ENCODE results near the gene BBOF1.
"Not testable (repeated sequence)": the region's sequence is repeated elsewhere in the genome, so short reads cannot be mapped to it uniquely, and the experiment has no call there.

The BBOF1 gene

GRCh38 chr14:74018586-74019407 is at the start of gene BBOF1, which contains the start of gene ENTPD5:
Gene BBOF1 (plus strand): TSS chr14:74019349. CDS start chr14:74019479, 130 bp downstream.
Gene ENTPD5 (minus strand): TSS chr14:74019288. CDS start chr14:73988102, 31,186 bp downstream.
- in situ Hi-C loops (cut with MboI; ENCODE audit: low sequenced_read_pairs) = no loop called here

GRCh38 chr14:73973497-73973896 is 45.7 kb upstream of the BBOF1 start:
- in situ Hi-C loops (cut with MboI; ENCODE audit: low sequenced_read_pairs) = no loop called here

GRCh38 chr14:73976125-73976524 is 43.0 kb upstream of the BBOF1 start:
- in situ Hi-C loops (cut with MboI; ENCODE audit: low sequenced_read_pairs) = no loop called here

DNA sequence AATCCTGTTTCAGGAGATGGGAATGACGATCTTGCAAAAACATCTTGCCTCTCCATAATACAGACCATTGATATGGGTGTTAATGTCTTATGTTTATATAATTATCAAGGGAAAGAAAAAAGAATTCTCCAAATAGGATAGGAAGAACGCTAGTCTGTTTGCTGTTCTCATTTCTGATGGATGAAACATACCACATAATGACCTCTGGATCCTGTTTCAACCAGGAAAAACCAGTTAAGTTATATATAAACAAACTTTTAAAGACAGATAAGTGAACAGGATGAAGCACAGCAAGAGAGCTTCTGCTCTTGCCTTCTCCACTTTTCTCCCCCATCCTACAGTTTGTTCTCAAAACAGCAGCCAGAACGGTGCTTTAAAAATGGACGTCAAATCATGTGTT is 41.3 kb upstream of the BBOF1 start:
- in situ Hi-C loops (cut with MboI; ENCODE audit: low sequenced_read_pairs) = no loop called here

DNA sequence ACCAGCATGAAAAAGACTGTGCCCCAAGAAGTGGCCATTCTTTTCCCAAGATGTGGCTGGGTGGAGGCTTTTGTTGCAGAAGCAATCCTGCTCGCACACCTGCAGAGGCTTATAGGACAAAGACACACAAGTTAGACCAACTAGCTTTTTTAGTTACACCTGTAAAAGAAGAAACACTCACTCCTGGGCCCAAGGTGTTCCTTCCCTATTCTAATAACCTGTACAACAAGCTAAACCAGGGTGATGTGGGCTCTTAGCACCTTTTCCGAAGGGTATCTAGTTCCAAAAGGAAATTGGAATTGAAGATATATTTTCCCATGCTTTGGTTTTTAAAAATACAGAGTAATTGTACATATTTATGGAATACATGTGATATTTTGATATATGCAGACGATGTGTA is 31.1 kb upstream of the BBOF1 start:
- in situ Hi-C loops (cut with MboI; ENCODE audit: low sequenced_read_pairs) = no loop called here

DNA sequence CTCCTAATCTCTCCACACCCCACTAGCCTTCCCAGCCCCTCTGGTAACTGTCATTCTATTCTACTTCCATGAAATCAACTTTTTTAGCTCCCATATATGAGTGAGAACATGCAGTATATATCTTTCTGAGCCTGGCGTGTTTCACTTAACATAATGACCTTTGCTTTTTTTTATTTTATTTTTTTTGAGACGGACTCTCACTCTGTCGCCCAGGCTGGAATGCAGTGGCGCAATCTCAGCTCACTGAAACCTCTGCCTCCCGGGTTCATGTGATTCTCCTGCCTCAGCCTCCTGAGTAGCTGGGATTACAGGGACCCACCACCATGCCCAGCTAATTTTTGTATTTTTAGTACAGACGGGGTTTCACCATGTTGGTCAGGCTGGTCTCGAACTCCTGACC is 30.5 kb upstream of the BBOF1 start:
- in situ Hi-C loops (cut with MboI; ENCODE audit: low sequenced_read_pairs) = not testable (repeated sequence)

DNA sequence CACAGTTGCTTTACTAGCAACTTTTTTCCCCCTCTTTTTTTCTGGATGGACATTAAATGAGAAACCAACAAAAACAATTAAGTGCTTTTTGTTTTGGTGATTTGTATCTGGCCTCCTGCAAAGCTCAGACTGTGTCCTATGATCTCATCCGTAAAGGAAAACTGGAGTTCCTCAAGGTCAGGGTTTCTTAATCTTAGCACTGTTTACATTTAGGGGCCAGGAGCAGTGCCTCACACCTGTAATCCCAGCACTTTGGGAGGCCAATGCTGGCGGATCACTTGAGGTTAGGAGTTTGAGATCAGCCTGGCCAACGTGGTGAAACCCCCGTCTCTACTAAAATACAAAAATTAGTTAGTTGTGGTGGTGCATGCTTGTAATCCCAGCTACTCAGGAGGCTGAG is 28.1 kb upstream of the BBOF1 start:
- in situ Hi-C loops (cut with MboI; ENCODE audit: low sequenced_read_pairs) = no loop called here

DNA sequence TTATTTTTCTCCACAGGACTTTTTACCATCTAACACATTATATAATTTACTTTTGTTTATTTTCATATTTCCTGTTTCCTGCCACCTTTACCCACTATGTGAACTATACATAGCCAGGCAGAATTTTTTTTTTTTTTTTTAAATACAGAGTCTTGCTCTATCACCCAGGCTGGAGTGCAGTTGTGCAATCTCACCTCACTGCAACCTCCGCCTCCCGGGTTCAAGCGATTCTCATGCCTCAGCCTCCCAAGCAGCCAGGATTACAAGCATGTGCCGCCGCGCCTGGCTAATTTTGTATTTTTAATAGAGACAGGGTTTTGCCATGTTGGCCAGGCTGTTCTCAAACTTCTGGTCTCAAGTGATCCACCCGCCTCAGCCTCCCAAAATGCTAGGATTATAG is 24.2 kb upstream of the BBOF1 start:
- in situ Hi-C loops (cut with MboI; ENCODE audit: low sequenced_read_pairs) = not testable (repeated sequence)

DNA sequence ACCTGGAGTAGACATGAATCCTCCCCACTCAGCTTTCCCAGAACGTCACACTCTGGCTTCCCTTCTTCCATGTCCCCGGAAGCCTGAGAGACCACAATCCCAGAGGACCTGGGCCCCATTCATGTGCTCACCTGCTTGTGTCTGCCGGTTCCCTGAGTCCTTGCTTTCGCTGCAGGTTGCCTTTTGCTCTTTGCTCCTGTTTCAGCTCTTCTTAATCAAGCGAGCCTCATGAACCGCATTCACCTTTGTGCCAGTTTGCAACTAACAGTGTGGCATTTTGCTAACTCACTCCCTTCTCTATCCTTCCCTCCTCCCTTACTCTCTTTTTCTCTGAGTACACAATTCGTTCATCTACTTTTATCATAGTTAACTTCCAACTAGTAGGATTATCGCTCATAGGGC is 23.2 kb upstream of the BBOF1 start:
- in situ Hi-C loops (cut with MboI; ENCODE audit: low sequenced_read_pairs) = no loop called here

GRCh38 chr14:73996731-73997107 is 22.4 kb upstream of the BBOF1 start:
- in situ Hi-C loops (cut with MboI; ENCODE audit: low sequenced_read_pairs) = no loop called here

DNA sequence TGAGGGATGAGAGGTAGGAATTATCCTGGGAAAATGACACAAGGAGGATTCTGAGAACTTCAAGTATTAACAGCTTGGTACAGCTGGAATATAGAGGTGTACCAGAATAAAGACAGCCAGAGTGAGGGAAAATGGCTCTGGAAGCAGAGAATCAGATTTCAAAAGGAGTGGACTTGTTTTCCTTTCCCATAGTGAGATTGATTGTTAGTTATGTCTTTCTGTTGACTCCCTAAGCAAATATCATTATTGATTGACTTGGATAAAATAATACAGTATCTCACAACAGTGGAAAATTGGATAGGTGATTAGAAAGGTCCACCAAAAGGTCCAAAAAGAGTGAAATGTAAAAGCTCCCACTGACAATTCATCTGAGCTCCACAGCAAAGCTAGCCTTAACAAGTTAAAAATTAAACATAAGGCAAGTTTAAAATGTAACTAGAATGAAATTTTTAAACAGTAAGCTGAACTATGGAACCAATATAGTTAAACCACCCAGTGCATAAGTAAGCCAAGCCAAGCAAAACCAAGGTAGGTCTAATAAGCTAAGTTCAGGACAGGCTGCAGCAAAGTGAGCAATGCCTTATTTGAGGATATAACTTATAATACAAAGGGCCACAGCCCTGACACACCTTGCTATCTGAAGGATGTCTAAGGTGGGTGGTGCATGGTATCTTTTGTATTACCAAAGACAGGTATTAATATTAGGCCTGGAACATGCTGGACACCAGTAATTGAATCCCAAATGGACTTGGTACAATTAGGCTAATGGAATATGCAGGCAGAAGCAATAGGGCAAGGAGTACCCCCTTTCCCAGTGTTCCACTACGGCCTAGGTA is 21.8 kb upstream of the BBOF1 start:
- in situ Hi-C loops (cut with MboI; ENCODE audit: low sequenced_read_pairs) = no loop called here

DNA sequence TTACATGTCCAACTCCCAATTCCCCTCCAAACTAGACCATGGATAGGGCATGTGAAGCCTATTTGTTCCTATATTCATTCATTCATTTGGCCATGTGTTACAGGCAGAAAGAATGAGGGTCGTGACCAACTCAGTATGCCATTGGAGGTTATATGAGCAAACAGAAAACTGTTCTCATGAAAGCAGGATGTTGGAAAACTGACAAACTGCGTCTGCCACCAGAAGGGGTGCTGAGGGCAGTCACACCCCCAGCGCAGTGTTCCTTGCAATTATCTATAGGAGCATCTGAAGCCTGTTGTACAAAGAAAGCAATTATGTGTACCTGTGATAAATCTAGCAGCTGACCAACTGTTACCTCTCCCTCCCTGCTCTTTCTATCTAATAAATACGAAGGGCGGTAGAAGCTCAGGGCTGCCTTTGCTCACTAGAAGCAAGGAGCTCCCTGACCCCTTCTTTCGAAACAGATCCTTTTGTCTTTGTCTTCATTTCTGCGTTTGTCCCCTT is 21.2 kb upstream of the BBOF1 start:
- in situ Hi-C loops (cut with MboI; ENCODE audit: low sequenced_read_pairs) = no loop called here

GRCh38 chr14:73998726-73999125 is 20.4 kb upstream of the BBOF1 start:
- in situ Hi-C loops (cut with MboI; ENCODE audit: low sequenced_read_pairs) = no loop called here

DNA sequence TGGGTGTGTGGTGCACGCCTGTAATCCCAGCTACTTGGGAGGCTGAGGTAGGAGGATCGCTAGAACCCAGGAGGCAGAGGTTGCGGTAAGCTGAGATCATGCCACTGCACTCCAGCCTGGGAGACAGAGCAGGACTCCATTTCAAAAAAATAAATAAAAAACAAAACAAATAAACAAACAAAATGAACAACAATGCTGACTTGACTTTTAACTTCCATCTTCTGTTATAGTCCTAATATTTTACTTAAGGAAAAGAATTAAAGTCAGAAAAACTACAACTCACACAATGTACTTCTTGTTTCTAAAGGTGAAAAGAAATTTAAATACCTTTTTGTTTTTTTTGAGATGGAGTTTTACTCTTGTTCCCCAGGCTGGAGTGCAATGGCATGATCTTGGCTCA is 13.5 kb upstream of the BBOF1 start:
- in situ Hi-C loops (cut with MboI; ENCODE audit: low sequenced_read_pairs) = not testable (repeated sequence)

GRCh38 chr14:74008843-74009499 is 10.2 kb upstream of the BBOF1 start:
- in situ Hi-C loops (cut with MboI; ENCODE audit: low sequenced_read_pairs) = no loop called here

GRCh38 chr14:74014299-74014698 is 4.8 kb upstream of the BBOF1 start:
- in situ Hi-C loops (cut with MboI; ENCODE audit: low sequenced_read_pairs) = no loop called here

- in situ Hi-C loops (cut with MboI; ENCODE audit: low sequenced_read_pairs) = no loop called here
Observed at GRCh38 chr14:74015176-74015575, 4.0 kb upstream of the BBOF1 start.

GRCh38 chr14:74015963-74016362 is 3.2 kb upstream of the BBOF1 start:
- in situ Hi-C loops (cut with MboI; ENCODE audit: low sequenced_read_pairs) = no loop called here

- in situ Hi-C loops (cut with MboI; ENCODE audit: low sequenced_read_pairs) = no loop called here
Observed at GRCh38 chr14:74018174-74018585, 969 bp upstream of the BBOF1 start.

DNA sequence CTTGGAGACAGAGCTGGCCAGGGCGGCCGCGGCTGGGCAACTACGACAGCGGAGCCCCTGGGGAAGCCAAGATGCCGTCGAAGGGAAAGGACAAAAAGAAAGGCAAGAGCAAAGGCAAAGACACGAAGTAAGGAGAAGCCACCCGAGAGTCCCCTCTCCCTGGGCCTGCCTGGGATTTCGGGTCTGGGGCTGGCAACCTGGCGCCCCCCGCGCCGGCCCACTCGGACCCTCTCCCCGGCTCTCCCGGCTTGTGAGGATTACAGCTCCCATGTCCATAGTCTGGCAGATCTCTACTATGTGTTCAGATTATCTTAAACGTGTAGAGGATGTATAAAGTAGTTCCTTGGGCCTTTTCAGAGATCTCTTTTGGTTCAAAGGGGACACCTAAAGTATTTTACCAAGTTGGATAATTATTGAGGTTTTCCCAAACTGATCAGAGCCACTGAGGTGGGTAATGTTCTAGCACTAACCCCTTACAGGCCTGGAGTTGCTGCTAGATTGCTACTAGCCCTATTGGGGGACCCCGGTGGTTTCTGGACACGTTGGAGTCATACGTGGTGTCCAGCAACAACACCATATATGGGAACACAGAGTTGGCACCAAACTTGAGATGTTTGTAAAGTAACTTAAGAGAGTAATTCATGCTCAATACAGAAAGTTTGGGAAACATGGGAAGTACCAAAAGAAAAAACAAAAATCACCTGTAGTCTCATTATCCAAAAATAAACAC is 424 bp downstream of the BBOF1 start:
- in situ Hi-C loops (cut with MboI; ENCODE audit: low sequenced_read_pairs) = no loop called here

GRCh38 chr14:74022346-74022745 is 3.2 kb downstream of the BBOF1 start:
- in situ Hi-C loops (cut with MboI; ENCODE audit: low sequenced_read_pairs) = no loop called here
